Measurements from ENCODE around the gene APP. TPM values are rescaled to one million over a fixed set of nuclear protein-coding genes. Genes with fewer than 3 reads are reported as not detected.

Gene APP
- total RNA-seq: 100 to 1,000 TPM; 506 to 721 TPM

GRCh38 chr21:26170471-26171257 lies at the start of gene APP:
TSS of gene APP (minus strand) at chr21:26170770. CDS start at chr21:26170620, 150 bp downstream.
- intact Hi-C loops (cut with DNase I): loop anchor here (5.0 kb wide), 1 partner anchor 288 kb away; no protein-coding TSS in a partner anchor
- Histone ChIP-seq H3K27ac (peak within 1 kb of the TSS; percentile 94), H3K27me3 (no peaks in the 10 kb centered on the region), H3K9ac (ENCODE audit: low read depth in 2 of 2, low read length in 2 of 2) (peak within 1 kb of the TSS; percentile 89 to 94), H3K4me1 (no peaks in the 10 kb centered on the region), H3K36me3 (no peaks in the 10 kb centered on the region), H3K4me3 (peak within 1 kb of the TSS; percentile 90), H3K9me3 (no peaks in the 10 kb centered on the region)
- TF ChIP-seq CTCF (IDR thresholded peaks at IDR 0.05): peak; percentile 96
- peak; percentile 90 for DNase-seq

GRCh38 chr21:26212220-26212619 lies 41.6 kb upstream of the APP start:
- H3K4me3 ChIP-seq: no peak overlapping the region
- TF ChIP-seq CTCF (IDR thresholded peaks at IDR 0.05): no peak
- no peaks in the 10 kb centered on the region for H3K36me3 ChIP-seq
- DNase-seq: no peak
- no peaks in the 10 kb centered on the region for H3K4me1 ChIP-seq
- no peak overlapping the region for H3K9ac ChIP-seq (ENCODE audit: low read depth in 2 of 2, low read length in 2 of 2)
- H3K27ac ChIP-seq: no peak overlapping the region
- H3K27me3 ChIP-seq: no peaks in the 10 kb centered on the region
- H3K9me3 ChIP-seq: no peaks in the 10 kb centered on the region
- intact Hi-C loops (cut with DNase I): no loop called here

- H3K27me3 ChIP-seq: no peaks in the 10 kb centered on the region
- no peaks in the 10 kb centered on the region for H3K9me3 ChIP-seq
- H3K27ac ChIP-seq: no peak overlapping the region
- no peak overlapping the region for H3K4me3 ChIP-seq
- H3K4me1 ChIP-seq: no peaks in the 10 kb centered on the region
- DNase-seq: no peak
- TF ChIP-seq CTCF (IDR thresholded peaks at IDR 0.05): no peak
- intact Hi-C loops (cut with DNase I): no loop called here
- no peak overlapping the region for H3K9ac ChIP-seq (ENCODE audit: low read depth in 2 of 2, low read length in 2 of 2)
- no peaks in the 10 kb centered on the region for H3K36me3 ChIP-seq
Measured at GRCh38 chr21:26210614-26211013, 40.0 kb upstream of the APP start.

GRCh38 chr21:26207021-26207420 lies 36.5 kb upstream of the APP start:
- Histone ChIP-seq H3K27ac (no peak overlapping the region), H3K4me1 (no peaks in the 10 kb centered on the region), H3K36me3 (no peaks in the 10 kb centered on the region), H3K4me3 (no peak overlapping the region), H3K9me3 (no peaks in the 10 kb centered on the region), H3K27me3 (no peaks in the 10 kb centered on the region), H3K9ac (ENCODE audit: low read depth in 2 of 2, low read length in 2 of 2) (no peak overlapping the region)
- no peak for DNase-seq
- intact Hi-C loops (cut with DNase I): no loop called here
- TF ChIP-seq CTCF (IDR thresholded peaks at IDR 0.05): no peak

GRCh38 chr21:26199456-26199855 lies 28.9 kb upstream of the APP start:
- no peaks in the 10 kb centered on the region for H3K9me3 ChIP-seq
- H3K36me3 ChIP-seq: no peaks in the 10 kb centered on the region
- TF ChIP-seq CTCF (IDR thresholded peaks at IDR 0.05): no peak
- H3K27ac ChIP-seq: no peak overlapping the region
- no peaks in the 10 kb centered on the region for H3K4me1 ChIP-seq
- DNase-seq: no peak
- intact Hi-C loops (cut with DNase I): no loop called here
- no peaks in the 10 kb centered on the region for H3K27me3 ChIP-seq
- no peak overlapping the region for H3K9ac ChIP-seq (ENCODE audit: low read depth in 2 of 2, low read length in 2 of 2)
- H3K4me3 ChIP-seq: no peak overlapping the region

All from colonic mucosa (tissue), 4 donors.